ENCODE data around the gene PTPA.

GRCh38 chr9:129130791-129131190, 19.6 kb downstream of the PTPA start:
- no peak for TF ChIP-seq CTCF (IDR thresholded peaks at IDR 0.05; ENCODE audit: borderline replicate concordance, extremely low read depth, low read length, poor library complexity, severe bottlenecking)
- no peak for TF ChIP-seq EZH2 (IDR thresholded peaks at IDR 0.05; ENCODE audit: borderline replicate concordance, low read depth, low read length, severe bottlenecking)

All from DND-41 (cell line).